Measurements from ENCODE around the gene ZFAND3.

ZFAND3 gene

GRCh38 chr6:38183856-38184584, 364.5 kb downstream of the ZFAND3 start:
- no peak for DNase-seq
- H3K4me1 ChIP-seq (ENCODE audit: low read length), result no peaks in the 10 kb centered on the region

GRCh38 chr6:38184585-38185080, 365.1 kb downstream of the ZFAND3 start:
- Histone ChIP-seq H3K27ac (ENCODE audit: low read length) (no peak overlapping the region), H3K9ac (ENCODE audit: low read length) (no peak overlapping the region), H3K9me3 (replicated peaks; ENCODE audit: insufficient read depth, low read length) (no peaks in the 10 kb centered on the region), H3K4me3 (ENCODE audit: low read length) (no peak overlapping the region), H3K36me3 (replicated peaks; ENCODE audit: insufficient read depth, low read length) (no peaks in the 10 kb centered on the region), H3K27me3 (replicated peaks; ENCODE audit: insufficient read depth, low read length) (no peaks in the 10 kb centered on the region), H3K9me2 (replicated peaks; ENCODE audit: insufficient read depth, low read length) (no peaks in the 10 kb centered on the region), H4K20me1 (ENCODE audit: insufficient read depth, low read length) (no peaks in the 10 kb centered on the region), H2AFZ (ENCODE audit: low read length) (no peak overlapping the region), H3F3A (ENCODE audit: insufficient read depth, low read length) (no peaks in the 10 kb centered on the region), H3K4me1 (ENCODE audit: low read length) (no peaks in the 10 kb centered on the region), H3K79me2 (ENCODE audit: low read length) (no peaks in the 10 kb centered on the region), H3K4me2 (ENCODE audit: low read depth, low read length) (no peak overlapping the region)
- DNase-seq, result no peak
- TF ChIP-seq EZH2phosphoT487 (IDR thresholded peaks at IDR 0.05; ENCODE audit: low read length) (no peak), EZH2 (optimal IDR thresholded peaks at IDR 0.05; ENCODE audit: low read depth, low read length) (no peak), CTCF (IDR thresholded peaks at IDR 0.05; ENCODE audit: low read length) (no peak)

More at GRCh38 chr6:38183856-38184584, 364.5 kb downstream of the ZFAND3 start:
- Histone ChIP-seq H3K36me3 (replicated peaks; ENCODE audit: insufficient read depth, low read length) (no peaks in the 10 kb centered on the region), H3K79me2 (ENCODE audit: low read length) (no peaks in the 10 kb centered on the region), H3F3A (ENCODE audit: insufficient read depth, low read length) (no peaks in the 10 kb centered on the region), H4K20me1 (ENCODE audit: insufficient read depth, low read length) (no peaks in the 10 kb centered on the region), H3K9me3 (replicated peaks; ENCODE audit: insufficient read depth, low read length) (no peaks in the 10 kb centered on the region), H3K9me2 (replicated peaks; ENCODE audit: insufficient read depth, low read length) (no peaks in the 10 kb centered on the region), H2AFZ (ENCODE audit: low read length) (no peak overlapping the region), H3K4me3 (ENCODE audit: low read length) (no peak overlapping the region), H3K27ac (ENCODE audit: low read length) (no peak overlapping the region), H3K9ac (ENCODE audit: low read length) (no peak overlapping the region), H3K4me2 (ENCODE audit: low read depth, low read length) (no peak overlapping the region), H3K27me3 (replicated peaks; ENCODE audit: insufficient read depth, low read length) (no peaks in the 10 kb centered on the region)
- TF ChIP-seq EZH2phosphoT487 (IDR thresholded peaks at IDR 0.05; ENCODE audit: low read length) (no peak), EZH2 (optimal IDR thresholded peaks at IDR 0.05; ENCODE audit: low read depth, low read length) (no peak), CTCF (IDR thresholded peaks at IDR 0.05; ENCODE audit: low read length) (no peak)

GRCh38 chr6:38185244-38185643, 365.7 kb downstream of the ZFAND3 start:
- no peaks in the 10 kb centered on the region for H3K79me2 ChIP-seq (ENCODE audit: low read length)
- H3K4me1 ChIP-seq (ENCODE audit: low read length), result no peaks in the 10 kb centered on the region
- no peak overlapping the region for H3K27ac ChIP-seq (ENCODE audit: low read length)
- no peaks in the 10 kb centered on the region for H3F3A ChIP-seq (ENCODE audit: insufficient read depth, low read length)
- no peaks in the 10 kb centered on the region for H3K9me2 ChIP-seq (replicated peaks; ENCODE audit: insufficient read depth, low read length)
- no peaks in the 10 kb centered on the region for H4K20me1 ChIP-seq (ENCODE audit: insufficient read depth, low read length)
- no peaks in the 10 kb centered on the region for H3K9me3 ChIP-seq (replicated peaks; ENCODE audit: insufficient read depth, low read length)
- no peak for DNase-seq
- H3K36me3 ChIP-seq (replicated peaks; ENCODE audit: insufficient read depth, low read length), result no peaks in the 10 kb centered on the region
- no peaks in the 10 kb centered on the region for H3K27me3 ChIP-seq (replicated peaks; ENCODE audit: insufficient read depth, low read length)
- H2AFZ ChIP-seq (ENCODE audit: low read length), result no peak overlapping the region
- no peak overlapping the region for H3K9ac ChIP-seq (ENCODE audit: low read length)
- TF ChIP-seq CTCF (IDR thresholded peaks at IDR 0.05; ENCODE audit: low read length) (no peak), EZH2 (optimal IDR thresholded peaks at IDR 0.05; ENCODE audit: low read depth, low read length) (no peak), EZH2phosphoT487 (IDR thresholded peaks at IDR 0.05; ENCODE audit: low read length) (no peak)
- no peak overlapping the region for H3K4me3 ChIP-seq (ENCODE audit: low read length)
- H3K4me2 ChIP-seq (ENCODE audit: low read depth, low read length), result no peak overlapping the region
